DOHH2 (cell line): ENCODE measurements around the gene FBN1.

ENCODE experiments used
- H3F3A ChIP-seq: fragments of 200-600 bp; sonication (generic), shearing (Covaris generic); 2 replicates; pipeline ENCODE4 v1.6.0; 2016; ENCODE audit warnings: antibody characterized with exemption, mild to moderate bottlenecking; ENCODE audit not compliant: control insufficient read depth, insufficient read depth
- H3K27ac ChIP-seq: fragments of 200-600 bp; sonication (generic); 2 replicates; pipeline ENCODE4 v1.5.1; 2014; ENCODE audit warnings: low read depth, mild to moderate bottlenecking, low read length, moderate library complexity
- H3K27me3 ChIP-seq: fragments of 200-600 bp; sonication (generic); 2 replicates; pipeline ENCODE4 v1.6.1; 2014; ENCODE audit warnings: mild to moderate bottlenecking, low read length, mixed read lengths; ENCODE audit not compliant: control insufficient read depth
- H3K36me3 ChIP-seq: fragments of 200-600 bp; sonication (generic); 2 replicates; pipeline ENCODE4 v1.6.1; 2014; ENCODE audit warnings: mild to moderate bottlenecking, low read length, moderate library complexity, mixed read lengths; ENCODE audit not compliant: control insufficient read depth
- H3K4me1 ChIP-seq: fragments of 200-600 bp; sonication (generic); 2 replicates; pipeline ENCODE4 v1.6.1; 2014; ENCODE audit warnings: mild to moderate bottlenecking, low read length, mixed read lengths; ENCODE audit not compliant: control insufficient read depth
- H3K4me2 ChIP-seq: fragments of 200-600 bp; sonication (generic); 2 replicates; pipeline ENCODE4 v1.6.0; 2014; ENCODE audit warnings: mild to moderate bottlenecking, low read length, moderate library complexity
- H3K4me3 ChIP-seq: fragments of 200-600 bp; sonication (generic); 2 replicates; pipeline ENCODE4 v1.5.1; 2014; ENCODE audit warnings: mild to moderate bottlenecking, low read length, mixed read lengths
- H3K79me2 ChIP-seq: fragments of 200-600 bp; sonication (generic); 2 replicates; pipeline ENCODE4 v1.6.1; 2014; ENCODE audit warnings: mild to moderate bottlenecking, low read length, mixed read lengths; ENCODE audit not compliant: control insufficient read depth
- H3K9me2 ChIP-seq: fragments of 200-600 bp; sonication (generic); replicated peaks from 2 replicates; pipeline ENCODE4 v1.6.1; 2014; ENCODE audit warnings: mild to moderate bottlenecking, low read length, mixed read lengths; ENCODE audit not compliant: control insufficient read depth
- H3K9me3 ChIP-seq: fragments of 200-600 bp; sonication (generic); 2 replicates; pipeline ENCODE4 v1.6.1; 2014; ENCODE audit warnings: antibody characterized with exemption, low read length, mixed read lengths; ENCODE audit not compliant: control insufficient read depth, insufficient read depth
- H4K20me1 ChIP-seq: fragments of 200-600 bp; sonication (generic); 2 replicates; pipeline ENCODE4 v1.6.0; 2014; ENCODE audit warnings: low read depth, mild to moderate bottlenecking, antibody characterized with exemption, low read length, moderate library complexity; ENCODE audit not compliant: control insufficient read depth, insufficient read depth
- EZH2phosphoT487 ChIP-seq: fragments of 200-600 bp; sonication (generic); IDR thresholded peaks from 2 replicates; pipeline ENCODE4 v1.6.1; 2017; ENCODE audit warnings: borderline replicate concordance, mild to moderate bottlenecking, antibody characterized with exemption, low read length, moderate library complexity, mixed read lengths
- TF ChIP-seq, protein P1 (sequence below): fragments of 200-600 bp; sonication (generic); IDR thresholded peaks from one replicate; pipeline ENCODE4 v1.5.1; 2014; ENCODE audit warnings: antibody characterized with exemption, mild to moderate bottlenecking, low read depth, low read length; ENCODE audit not compliant: poor library complexity, severe bottlenecking

Gene FBN1

DNA sequence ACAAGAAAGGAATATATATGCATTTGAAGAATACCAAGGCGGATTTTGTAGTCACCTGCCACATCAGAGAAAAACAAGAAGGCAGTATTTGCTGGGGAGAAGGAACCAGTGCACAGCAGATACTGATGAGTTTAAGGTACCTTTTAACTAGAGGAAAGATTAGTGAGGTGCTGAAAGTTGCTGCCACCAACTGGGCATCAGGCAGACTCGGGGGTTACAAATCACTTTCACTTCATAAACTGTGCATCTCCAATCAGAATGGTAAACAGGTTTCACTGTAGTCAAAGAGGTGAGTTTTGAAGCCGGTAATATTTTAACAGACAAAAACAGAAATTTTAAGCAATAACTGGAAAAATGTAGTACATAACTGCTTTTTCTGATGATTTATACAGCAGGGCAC, 4.1 kb downstream of the FBN1 start:
- no peaks in the 10 kb centered on the region for H3K4me1 ChIP-seq
- no peak overlapping the region for H3K4me3 ChIP-seq
- no peaks in the 10 kb centered on the region for H3F3A ChIP-seq
- TF ChIP-seq, protein P1, sequence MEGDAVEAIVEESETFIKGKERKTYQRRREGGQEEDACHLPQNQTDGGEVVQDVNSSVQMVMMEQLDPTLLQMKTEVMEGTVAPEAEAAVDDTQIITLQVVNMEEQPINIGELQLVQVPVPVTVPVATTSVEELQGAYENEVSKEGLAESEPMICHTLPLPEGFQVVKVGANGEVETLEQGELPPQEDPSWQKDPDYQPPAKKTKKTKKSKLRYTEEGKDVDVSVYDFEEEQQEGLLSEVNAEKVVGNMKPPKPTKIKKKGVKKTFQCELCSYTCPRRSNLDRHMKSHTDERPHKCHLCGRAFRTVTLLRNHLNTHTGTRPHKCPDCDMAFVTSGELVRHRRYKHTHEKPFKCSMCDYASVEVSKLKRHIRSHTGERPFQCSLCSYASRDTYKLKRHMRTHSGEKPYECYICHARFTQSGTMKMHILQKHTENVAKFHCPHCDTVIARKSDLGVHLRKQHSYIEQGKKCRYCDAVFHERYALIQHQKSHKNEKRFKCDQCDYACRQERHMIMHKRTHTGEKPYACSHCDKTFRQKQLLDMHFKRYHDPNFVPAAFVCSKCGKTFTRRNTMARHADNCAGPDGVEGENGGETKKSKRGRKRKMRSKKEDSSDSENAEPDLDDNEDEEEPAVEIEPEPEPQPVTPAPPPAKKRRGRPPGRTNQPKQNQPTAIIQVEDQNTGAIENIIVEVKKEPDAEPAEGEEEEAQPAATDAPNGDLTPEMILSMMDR, result peak; percentile 20
- TF ChIP-seq EZH2phosphoT487, result no peak
- no peaks in the 10 kb centered on the region for H3K9me3 ChIP-seq
- no peaks in the 10 kb centered on the region for H3K9me2 ChIP-seq
- H3K36me3 ChIP-seq, result no peaks in the 10 kb centered on the region
- peaks cover 24% of the 10 kb centered on the region for H3K27me3 ChIP-seq
- H3K27ac ChIP-seq, result no peak overlapping the region
- H3K79me2 ChIP-seq, result no peaks in the 10 kb centered on the region
- no peak overlapping the region for H3K4me2 ChIP-seq
- no peaks in the 10 kb centered on the region for H4K20me1 ChIP-seq

DNA sequence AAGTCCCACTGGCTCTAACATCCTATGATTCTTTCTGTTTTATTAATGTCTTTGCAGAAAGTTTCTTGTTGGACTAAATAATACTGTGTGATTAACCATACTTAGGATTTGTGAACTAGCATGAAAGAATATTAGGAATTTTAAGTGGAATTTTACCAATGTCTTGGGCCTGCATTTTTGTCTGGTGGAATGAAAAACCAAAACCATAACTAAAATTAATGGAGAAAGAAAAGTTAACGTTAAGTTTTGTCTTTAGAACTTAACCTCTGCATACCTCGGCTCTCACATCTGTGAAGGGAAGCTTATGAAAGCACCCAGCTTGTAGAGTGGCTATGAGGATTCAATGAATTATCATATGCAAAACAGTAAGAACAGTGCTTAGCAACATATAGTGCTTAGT, 6.5 kb downstream of the FBN1 start:
- Histone ChIP-seq H3K4me2 (no peak overlapping the region), H3K9me3 (no peaks in the 10 kb centered on the region), H3K36me3 (no peaks in the 10 kb centered on the region), H3K27me3 (0 out of 2 replicates have a peak, but pooled peaks cover 2% of the 10 kb centered on the region), H3F3A (no peaks in the 10 kb centered on the region), H3K79me2 (no peaks in the 10 kb centered on the region), H3K9me2 (no peaks in the 10 kb centered on the region), H4K20me1 (no peaks in the 10 kb centered on the region), H3K27ac (no peak overlapping the region), H3K4me1 (no peaks in the 10 kb centered on the region), H3K4me3 (no peak overlapping the region)
- TF ChIP-seq, protein P1, result no peak
- TF ChIP-seq EZH2phosphoT487, result no peak

DNA sequence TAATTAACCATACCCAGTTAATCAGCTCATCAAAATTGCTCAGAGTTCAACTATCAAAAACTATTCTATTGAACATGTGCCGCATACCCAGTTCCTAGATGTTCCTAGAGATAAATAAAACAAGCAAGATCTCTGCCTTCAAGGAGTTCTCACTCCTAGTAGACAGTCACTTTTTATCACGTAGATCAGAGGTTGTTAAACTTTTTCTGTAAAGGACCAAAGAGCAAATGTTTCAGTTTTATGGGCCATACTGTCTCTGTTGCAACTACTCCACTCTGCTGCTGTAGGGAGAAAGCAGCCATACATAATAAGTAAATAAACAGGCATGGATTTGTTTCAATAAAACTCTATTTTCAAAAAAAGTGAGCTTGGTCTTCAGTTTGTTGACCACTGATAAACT, 7.9 kb downstream of the FBN1 start:
- Histone ChIP-seq H3F3A (no peaks in the 10 kb centered on the region), H3K9me3 (no peaks in the 10 kb centered on the region), H3K36me3 (no peaks in the 10 kb centered on the region), H3K4me3 (no peak overlapping the region), H3K4me1 (no peaks in the 10 kb centered on the region), H3K27ac (no peak overlapping the region), H3K4me2 (no peak overlapping the region), H4K20me1 (no peaks in the 10 kb centered on the region), H3K9me2 (no peaks in the 10 kb centered on the region), H3K79me2 (no peaks in the 10 kb centered on the region), H3K27me3 (no peaks in the 10 kb centered on the region)
- TF ChIP-seq EZH2phosphoT487, result no peak
- TF ChIP-seq, protein P1, result no peak

DNA sequence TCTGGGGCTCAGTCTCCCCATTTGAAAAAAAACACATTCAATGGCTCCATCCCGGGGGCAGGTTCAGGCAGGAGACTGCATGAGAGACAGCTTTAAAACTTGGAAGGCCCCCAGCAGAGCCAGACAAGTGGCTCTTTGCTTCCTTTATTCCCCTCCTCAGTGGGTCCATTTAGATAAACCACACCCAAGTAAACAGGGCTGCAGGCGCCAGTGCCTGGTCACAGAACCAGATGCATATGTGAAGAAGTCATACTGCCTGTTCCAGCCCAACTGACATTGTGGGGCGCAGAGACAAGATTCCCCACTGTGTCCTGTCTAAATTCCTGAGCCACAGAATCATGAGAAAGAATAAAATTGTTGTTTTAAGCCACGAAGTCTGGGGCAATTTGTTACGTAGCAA, 9.0 kb downstream of the FBN1 start:
- Histone ChIP-seq H3K4me2 (no peak overlapping the region), H3K79me2 (no peaks in the 10 kb centered on the region), H3K4me3 (no peak overlapping the region), H3K27ac (no peak overlapping the region), H3K4me1 (no peaks in the 10 kb centered on the region), H3K36me3 (no peaks in the 10 kb centered on the region), H3F3A (no peaks in the 10 kb centered on the region), H3K9me3 (no peaks in the 10 kb centered on the region), H4K20me1 (no peaks in the 10 kb centered on the region), H3K27me3 (no peaks in the 10 kb centered on the region), H3K9me2 (no peaks in the 10 kb centered on the region)
- TF ChIP-seq, protein P1, result no peak
- no peak for TF ChIP-seq EZH2phosphoT487
